NT2/D1 (cell line): ENCODE data around the gene TMPRSS2.

ENCODE experiments used
- SUZ12 ChIP-seq: IDR thresholded peaks from 2 replicates; pipeline ENCODE4 v1.6.1; 2011; ENCODE audit not compliant: insufficient read length, insufficient read depth; ENCODE audit errors: extremely low read depth
- ZNF274 ChIP-seq: IDR thresholded peaks from 2 replicates; pipeline ENCODE4 v1.6.1; 2011; ENCODE audit warnings: mild to moderate bottlenecking, low read depth, low read length

DNA sequence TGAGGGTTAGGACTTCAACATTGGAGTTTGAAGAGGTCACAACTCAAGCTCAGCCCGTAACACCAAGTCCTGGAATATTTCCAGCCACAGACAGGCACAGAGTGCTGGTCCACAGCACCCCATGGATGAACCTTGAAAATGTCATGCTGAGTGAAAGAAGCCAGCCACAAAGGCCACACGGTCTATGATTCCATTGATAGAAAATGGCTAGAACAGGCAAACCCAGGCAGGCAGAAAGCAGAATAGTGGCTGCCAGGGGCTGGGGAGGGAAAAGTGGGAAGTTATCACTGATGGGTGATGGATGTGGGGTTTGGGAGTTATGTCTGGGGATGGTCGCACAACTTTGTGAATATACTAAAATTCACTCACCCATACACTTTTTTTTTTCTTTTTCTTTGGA is 60.6 kb downstream of the TMPRSS2 start:
- TF ChIP-seq ZNF274, result no peak
- no peak for TF ChIP-seq SUZ12
